M059J (cell line): Measurements from ENCODE around the gene KCNQ1. TPM values are rescaled to one million over a fixed set of nuclear protein-coding genes. Genes with fewer than 3 reads are reported as not detected.

ENCODE experiments used
- DNase-seq: peaks from one replicate; pipeline ENCODE4 v3.0.0-alpha.2; 2012; ENCODE audit warnings: low read depth
- total RNA-seq: library from RNA; depleted of rRNA; stranded (reverse); fragments of >200 nt; shearing (Covaris generic); gene quantifications from 2 replicates; pipeline ENCODE4 v1.2.3, GENCODE V29; 2014

The KCNQ1 gene
- total RNA-seq, 1 experiment from 2014 or later: not detected

DNA sequence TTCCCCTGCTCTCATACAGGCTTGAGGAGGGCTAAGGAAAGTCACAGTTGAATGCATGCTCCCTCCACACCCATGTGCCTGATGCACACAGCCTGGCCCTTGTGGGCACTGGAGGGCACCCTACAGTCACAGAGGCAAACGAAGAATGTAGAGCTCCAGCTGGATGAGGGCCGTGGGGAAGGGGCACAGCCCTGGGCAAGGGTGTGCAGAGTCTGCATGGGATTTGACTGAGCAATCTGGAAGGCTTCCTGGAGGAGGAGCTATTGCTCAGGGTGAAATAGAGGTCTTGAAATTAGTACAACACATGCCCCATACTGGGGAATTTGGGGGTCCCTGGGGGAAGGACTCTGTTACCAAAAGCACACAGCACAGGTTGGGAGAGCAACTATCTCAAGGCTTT is 64.0 kb downstream of the KCNQ1 start:
- DNase-seq: no peak

- DNase-seq: no peak
These were observed 64.7 kb downstream of the KCNQ1 start for GRCh38 chr11:2509481-2510001.

DNA sequence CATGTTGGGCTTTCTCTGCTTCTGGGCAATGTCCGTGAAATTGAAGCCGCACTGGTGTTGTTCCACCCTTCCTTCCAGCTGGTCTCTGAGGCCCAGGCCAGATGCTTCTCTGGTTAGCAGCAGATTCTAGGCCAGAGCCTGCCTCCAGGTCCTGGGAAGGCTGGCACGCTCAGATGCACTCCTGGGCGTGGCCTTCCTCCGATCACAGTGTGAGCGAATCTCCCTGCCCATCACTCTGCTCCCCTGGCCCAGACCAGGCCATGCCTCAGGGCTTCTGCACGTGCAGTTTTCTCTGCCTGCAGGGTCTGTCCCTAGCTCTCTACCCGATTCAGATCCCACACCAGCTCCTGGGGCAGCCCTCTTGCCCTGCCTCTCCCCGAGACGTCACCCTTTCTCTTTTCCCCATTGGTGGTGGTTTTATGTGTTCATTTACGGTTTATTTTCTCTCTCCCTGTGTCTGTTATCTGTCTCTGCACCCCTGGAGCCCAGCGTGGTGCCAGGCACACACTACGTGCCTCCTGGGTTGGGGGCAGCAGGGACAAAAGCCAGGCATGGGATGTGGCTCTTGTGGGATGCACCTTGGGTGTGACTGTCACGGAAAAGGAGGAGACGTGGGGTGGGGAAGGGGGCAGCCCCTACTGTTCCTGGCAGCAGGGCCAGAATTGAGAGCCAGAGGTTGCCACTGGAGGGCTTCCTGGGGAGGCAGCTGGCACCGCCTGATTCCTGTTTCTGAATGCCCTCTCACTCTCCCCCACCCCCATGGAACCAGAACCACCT is 66.0 kb downstream of the KCNQ1 start:
- DNase-seq: no peak

GRCh38 chr11:2511421-2512369 is 66.9 kb downstream of the KCNQ1 start:
- no peak for DNase-seq

- DNase-seq: no peak
These were observed 67.9 kb downstream of the KCNQ1 start for GRCh38 chr11:2512431-2513407.

DNA sequence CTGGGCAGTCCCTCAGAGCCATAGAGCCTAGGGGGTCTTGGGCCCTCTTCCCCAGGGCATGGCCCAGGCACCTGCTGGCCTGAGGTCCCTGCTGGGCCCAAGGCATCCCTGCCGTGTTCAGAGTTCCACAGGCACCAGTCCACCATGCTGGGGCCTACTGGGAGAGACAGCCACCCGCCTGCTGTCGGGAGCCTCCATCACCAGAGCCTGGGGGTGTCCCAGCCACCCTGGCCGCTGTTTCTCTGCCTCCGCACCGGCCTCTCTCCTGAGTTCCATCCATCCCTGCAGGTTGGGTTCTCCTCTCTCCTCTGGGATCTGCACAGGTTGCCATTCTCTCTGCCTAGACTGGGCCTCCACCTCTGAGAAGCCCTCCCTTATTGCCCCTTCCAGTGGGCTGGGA is 68.6 kb downstream of the KCNQ1 start:
- DNase-seq: no peak

GRCh38 chr11:2515401-2516275 is 70.8 kb downstream of the KCNQ1 start:
- no peak for DNase-seq

GRCh38 chr11:2516276-2517015 is 71.6 kb downstream of the KCNQ1 start:
- no peak for DNase-seq

DNA sequence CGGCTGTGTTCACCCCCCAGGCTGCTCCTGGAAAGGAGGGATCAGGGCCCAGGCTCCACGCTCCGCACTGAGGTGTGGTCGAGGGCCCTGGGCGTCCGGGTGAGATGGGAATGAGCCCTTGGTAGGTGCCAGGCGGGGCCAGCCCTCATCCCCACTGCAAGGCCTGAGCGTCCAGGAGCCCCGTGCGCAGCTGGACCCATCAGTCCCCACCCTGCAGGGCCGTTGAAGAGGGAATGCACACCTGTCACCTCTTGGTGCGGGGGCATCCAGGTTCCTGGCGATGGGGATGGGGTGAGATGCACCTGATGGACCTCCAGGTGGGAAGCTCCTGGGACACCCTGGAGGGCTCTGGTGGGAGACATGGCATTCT is 72.2 kb downstream of the KCNQ1 start:
- no peak for DNase-seq

DNA sequence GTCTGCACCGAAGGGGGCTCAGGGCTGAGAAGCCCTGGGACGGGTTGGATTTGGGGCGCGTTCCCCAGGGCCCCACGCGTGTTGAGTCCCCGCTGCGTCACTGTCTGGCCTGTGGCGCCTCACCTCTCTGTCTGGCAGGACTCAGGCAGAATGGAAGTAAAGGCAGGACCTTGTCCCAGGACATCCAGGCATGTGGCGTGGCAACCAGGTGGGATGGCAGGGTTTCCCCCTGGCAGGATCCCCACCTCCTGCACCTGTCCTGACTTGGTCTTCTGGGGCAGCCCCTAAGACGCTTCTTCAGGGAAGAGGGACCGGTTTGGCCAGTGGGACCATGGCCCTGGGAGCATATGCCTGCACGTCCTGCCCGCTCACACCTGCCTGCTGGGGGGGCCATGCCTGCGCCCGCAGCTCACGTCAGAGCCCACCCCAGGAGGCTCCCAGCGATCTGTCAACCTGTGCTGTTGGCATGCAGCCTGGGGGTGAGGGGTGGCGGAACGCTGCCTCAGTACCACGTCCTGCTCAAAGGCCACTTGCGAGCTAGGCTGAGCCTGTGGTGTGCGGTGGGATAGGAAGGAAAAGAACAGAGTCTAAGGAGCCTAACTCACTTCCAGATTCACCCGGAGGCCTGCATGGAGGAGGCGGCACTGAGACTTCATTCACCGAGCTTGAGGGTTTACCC is 72.7 kb downstream of the KCNQ1 start:
- DNase-seq: no peak

- no peak for DNase-seq
These were observed 73.5 kb downstream of the KCNQ1 start for GRCh38 chr11:2518111-2518982.

DNA sequence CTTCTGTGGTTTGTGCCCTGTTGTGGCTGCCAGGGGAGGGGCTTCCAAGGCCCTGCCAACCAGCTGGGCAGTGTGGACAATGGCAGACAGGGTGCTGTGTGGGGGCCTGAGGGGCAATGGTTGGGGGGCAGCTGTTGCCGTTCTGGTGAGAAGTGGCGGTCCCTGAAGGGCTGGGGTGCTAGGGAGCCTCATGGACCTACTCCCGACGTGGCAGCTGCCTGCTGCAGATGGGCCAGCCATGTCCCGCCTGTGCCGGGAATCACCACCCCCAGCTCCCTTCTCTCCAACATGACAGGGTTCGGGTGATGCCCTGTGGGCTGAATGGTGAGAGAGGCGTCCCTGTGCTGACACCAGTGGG is 74.2 kb downstream of the KCNQ1 start:
- no peak for DNase-seq

GRCh38 chr11:2519517-2519861 is 74.7 kb downstream of the KCNQ1 start:
- DNase-seq: no peak

- DNase-seq: no peak
These were observed 75.3 kb downstream of the KCNQ1 start for GRCh38 chr11:2519862-2520735.

GRCh38 chr11:2520736-2521035 is 75.9 kb downstream of the KCNQ1 start:
- DNase-seq: no peak

GRCh38 chr11:2521081-2521732 is 76.4 kb downstream of the KCNQ1 start:
- no peak for DNase-seq
